NCI-H748 treated with DMSO at 0.1 percent for 48 hours (cell line): Measurements from ENCODE around the gene RSPRY1.

Experiments
- DNase-seq: peaks from one replicate; lab custom pipeline; 2025; lab: John Stamatoyannopoulos, UW

Gene RSPRY1

GRCh38 chr16:57152096-57153093 lies 33.7 kb upstream of the RSPRY1 start:
- DNase-seq = no peak

- DNase-seq = no peak
These were observed 32.3 kb upstream of the RSPRY1 start for GRCh38 chr16:57153841-57154240.

- DNase-seq = no peak
These were observed 30.3 kb upstream of the RSPRY1 start for GRCh38 chr16:57155702-57156350.

GRCh38 chr16:57156351-57156703 lies 29.8 kb upstream of the RSPRY1 start:
- DNase-seq = no peak

- DNase-seq = no peak
These were observed 28.6 kb upstream of the RSPRY1 start for GRCh38 chr16:57157533-57157932.

GRCh38 chr16:57159447-57159846 lies 26.7 kb upstream of the RSPRY1 start:
- no peak for DNase-seq

GRCh38 chr16:57163842-57164241 lies 22.3 kb upstream of the RSPRY1 start:
- DNase-seq = no peak

GRCh38 chr16:57165483-57165882 lies 20.6 kb upstream of the RSPRY1 start:
- DNase-seq = no peak

GRCh38 chr16:57165938-57166337 lies 20.2 kb upstream of the RSPRY1 start:
- no peak for DNase-seq

- DNase-seq = no peak
These were observed 19.7 kb upstream of the RSPRY1 start for GRCh38 chr16:57166451-57166850.

GRCh38 chr16:57166951-57167350 lies 19.2 kb upstream of the RSPRY1 start:
- no peak for DNase-seq

- DNase-seq = no peak
These were observed 18.6 kb upstream of the RSPRY1 start for GRCh38 chr16:57167538-57167937.

- DNase-seq = no peak
These were observed 18.2 kb upstream of the RSPRY1 start for GRCh38 chr16:57167953-57168352.

GRCh38 chr16:57169327-57169726 lies 16.8 kb upstream of the RSPRY1 start:
- DNase-seq = no peak

- no peak for DNase-seq
These were observed 13.3 kb upstream of the RSPRY1 start for GRCh38 chr16:57172721-57173290.

GRCh38 chr16:57175896-57176295 lies 10.2 kb upstream of the RSPRY1 start:
- no peak for DNase-seq

GRCh38 chr16:57178196-57178595 lies 7.9 kb upstream of the RSPRY1 start:
- DNase-seq = no peak

- DNase-seq = no peak
These were observed 7.3 kb upstream of the RSPRY1 start for GRCh38 chr16:57178793-57179212.

GRCh38 chr16:57179215-57179828 lies 6.8 kb upstream of the RSPRY1 start:
- DNase-seq = no peak

- DNase-seq = no peak
These were observed 2.0 kb upstream of the RSPRY1 start for GRCh38 chr16:57184113-57184512.

GRCh38 chr16:57184887-57185445 lies 1.2 kb upstream of the RSPRY1 start:
- DNase-seq = no peak

- no peak for DNase-seq
These were observed 634 bp upstream of the RSPRY1 start for GRCh38 chr16:57185446-57185944.
